ENCODE data around the gene C11orf98.

Gene C11orf98

GRCh38 chr11:62708793-62709192 lies 43.8 kb upstream of the C11orf98 start:
- no peak for TF ChIP-seq TOX (CRISPR knock-in tag; IDR thresholded peaks at IDR 0.05; ENCODE audit: borderline replicate concordance)
- TF ChIP-seq CSRNP3 (CRISPR knock-in tag; IDR thresholded peaks at IDR 0.05) = no peak
- TF ChIP-seq GLIS3 (CRISPR knock-in tag; IDR thresholded peaks at IDR 0.05) = no peak
- TF ChIP-seq SNAI2 (CRISPR knock-in tag; IDR thresholded peaks at IDR 0.05) = no peak
- TF ChIP-seq RARB (CRISPR knock-in tag; IDR thresholded peaks at IDR 0.05) = no peak
- no peak for TF ChIP-seq TCF4 (CRISPR knock-in tag; IDR thresholded peaks at IDR 0.05; ENCODE audit: borderline replicate concordance)
- TF ChIP-seq BACH2 (CRISPR knock-in tag; IDR thresholded peaks at IDR 0.05; ENCODE audit: borderline replicate concordance) = no peak
- no peak for TF ChIP-seq CREB5 (CRISPR knock-in tag; IDR thresholded peaks at IDR 0.05; ENCODE audit: low read depth)
- TF ChIP-seq ARNTL (CRISPR knock-in tag; IDR thresholded peaks at IDR 0.05; ENCODE audit: borderline replicate concordance, low read depth) = no peak
- no peak for TF ChIP-seq PPARA (CRISPR knock-in tag; IDR thresholded peaks at IDR 0.05; ENCODE audit: borderline replicate concordance)
- TF ChIP-seq POU6F1 (CRISPR knock-in tag; IDR thresholded peaks at IDR 0.05; ENCODE audit: borderline replicate concordance, low read depth) = no peak
- TF ChIP-seq PATZ1 (CRISPR knock-in tag; IDR thresholded peaks at IDR 0.05; ENCODE audit: borderline replicate concordance) = no peak
- TF ChIP-seq OSR1 (CRISPR knock-in tag; IDR thresholded peaks at IDR 0.05) = no peak
- no peak for TF ChIP-seq TSHZ2 (CRISPR knock-in tag; IDR thresholded peaks at IDR 0.05)
- TF ChIP-seq ISL1 (CRISPR knock-in tag; IDR thresholded peaks at IDR 0.05) = no peak
- TF ChIP-seq ZNF70 (CRISPR knock-in tag; IDR thresholded peaks at IDR 0.05) = no peak
- TF ChIP-seq ZFP3 (CRISPR knock-in tag; IDR thresholded peaks at IDR 0.05) = no peak
- ATAC-seq = no peak; the same call in 2 of the 3 replicates

GRCh38 chr11:62708392-62708791 lies 43.4 kb upstream of the C11orf98 start:
- ATAC-seq = no peak
- TF ChIP-seq ZFP3 (CRISPR knock-in tag; IDR thresholded peaks at IDR 0.05) (no peak), BACH2 (CRISPR knock-in tag; IDR thresholded peaks at IDR 0.05; ENCODE audit: borderline replicate concordance) (no peak), TCF4 (CRISPR knock-in tag; IDR thresholded peaks at IDR 0.05; ENCODE audit: borderline replicate concordance) (no peak), ZFP30 (CRISPR knock-in tag; IDR thresholded peaks at IDR 0.05) (no peak), CSDC2 (CRISPR knock-in tag; IDR thresholded peaks at IDR 0.05) (no peak), ZNF8 (CRISPR knock-in tag; IDR thresholded peaks at IDR 0.05) (no peak), ISL1 (CRISPR knock-in tag; IDR thresholded peaks at IDR 0.05) (no peak), CSRNP3 (CRISPR knock-in tag; IDR thresholded peaks at IDR 0.05) (no peak)
